H9 (cell line): ENCODE measurements around the gene CLRN1. TPM values are rescaled to one million over a fixed set of nuclear protein-coding genes. Genes with fewer than 3 reads are reported as not detected.

Experiments used
- DNase-seq: peaks from one replicate; pipeline ENCODE4 v3.0.0-alpha.2; 2017
- H2AFZ ChIP-seq: one replicate; pipeline ENCODE4 v1.6.1; 2013; ENCODE audit warnings: mild to moderate bottlenecking, low read length, control low read depth, moderate library complexity
- H2AK5ac ChIP-seq: 2 replicates; pipeline ENCODE4 v1.6.1; 2013; ENCODE audit warnings: low read length, control low read depth, mixed read lengths; ENCODE audit not compliant: insufficient read length
- H2BK120ac ChIP-seq: one replicate; pipeline ENCODE4 v1.6.1; 2013; ENCODE audit warnings: low read depth, mild to moderate bottlenecking, low read length, control low read depth, inconsistent platforms; ENCODE audit not compliant: poor library complexity, severe bottlenecking
- H2BK12ac ChIP-seq: 2 replicates; pipeline ENCODE4 v1.6.1; 2013; ENCODE audit warnings: low read length, control low read depth, mixed read lengths, low read depth; ENCODE audit not compliant: insufficient read length
- H2BK15ac ChIP-seq: 2 replicates; pipeline ENCODE4 v1.6.1; 2013; ENCODE audit warnings: low read depth, low read length, control low read depth
- H2BK20ac ChIP-seq: one replicate; pipeline ENCODE4 v1.6.1; 2013; ENCODE audit warnings: low read depth, mild to moderate bottlenecking, low read length, control low read depth, inconsistent platforms; ENCODE audit not compliant: poor library complexity, severe bottlenecking
- H2BK5ac ChIP-seq: 2 replicates; pipeline ENCODE4 v1.6.1; 2013; ENCODE audit warnings: low read length, control low read depth, mixed read lengths; ENCODE audit not compliant: insufficient read length
- H3K14ac ChIP-seq: 2 replicates; pipeline ENCODE4 v1.6.1; 2013; ENCODE audit warnings: low read length, control low read depth; ENCODE audit not compliant: insufficient read depth
- H3K18ac ChIP-seq: 2 replicates; pipeline ENCODE4 v1.6.1; 2013; ENCODE audit warnings: low read depth, mild to moderate bottlenecking, mixed read lengths, low read length, control low read depth; ENCODE audit not compliant: insufficient read length
- H3K23ac ChIP-seq: 2 replicates; pipeline ENCODE4 v1.6.1; 2013; ENCODE audit warnings: low read length, control low read depth, mixed read lengths, low read depth; ENCODE audit not compliant: insufficient read length
- H3K23me2 ChIP-seq: 2 replicates; pipeline ENCODE4 v1.6.1; 2013; ENCODE audit warnings: low read depth, mild to moderate bottlenecking, mixed read lengths, low read length, control low read depth; ENCODE audit not compliant: insufficient read length, poor library complexity, severe bottlenecking
- H3K27ac ChIP-seq: 2 replicates; pipeline ENCODE4 v1.5.1; 2013; ENCODE audit warnings: low read length, control low read depth, mixed read lengths, low read depth; ENCODE audit not compliant: insufficient read length
- H3K27me3 ChIP-seq: 2 replicates; pipeline ENCODE4 v1.6.1; 2013; ENCODE audit warnings: low read length, control low read depth, inconsistent platforms; ENCODE audit not compliant: insufficient read depth
- H3K4ac ChIP-seq: 2 replicates; pipeline ENCODE4 v1.6.1; 2013; ENCODE audit warnings: low read depth, mild to moderate bottlenecking, control low read depth, inconsistent platforms, low read length, moderate library complexity
- H3K4me1 ChIP-seq: 2 replicates; pipeline ENCODE4 v1.6.1; 2013; ENCODE audit warnings: low read length, control low read depth, inconsistent platforms; ENCODE audit not compliant: insufficient read depth
- H3K4me2 ChIP-seq: 2 replicates; pipeline ENCODE4 v1.6.1; 2013; ENCODE audit warnings: low read length, control low read depth, mixed read lengths; ENCODE audit not compliant: insufficient read length, insufficient read depth
- H3K56ac ChIP-seq: 2 replicates; pipeline ENCODE4 v1.6.1; 2013; ENCODE audit warnings: low read depth, mild to moderate bottlenecking, mixed read lengths, low read length, control low read depth; ENCODE audit not compliant: insufficient read length
- H3K79me1 ChIP-seq: 2 replicates; pipeline ENCODE4 v1.6.1; 2013; ENCODE audit warnings: low read depth, mild to moderate bottlenecking, moderate library complexity, low read length, control low read depth, inconsistent platforms; ENCODE audit not compliant: insufficient read depth, poor library complexity, severe bottlenecking
- H3K79me2 ChIP-seq: 2 replicates; pipeline ENCODE4 v1.6.1; 2013; ENCODE audit warnings: low read length, control low read depth, inconsistent platforms; ENCODE audit not compliant: insufficient read depth
- H3K9ac ChIP-seq: 2 replicates; pipeline ENCODE4 v1.6.1; 2013; ENCODE audit warnings: low read length, control low read depth, mixed read lengths; ENCODE audit not compliant: insufficient read length; ENCODE audit errors: extremely low read depth
- H3K9me3 ChIP-seq: one replicate; pipeline ENCODE4 v1.6.1; 2013; ENCODE audit warnings: low read depth, low read length, inconsistent platforms; ENCODE audit not compliant: control insufficient read depth
- H3T11ph ChIP-seq: one replicate; pipeline ENCODE4 v1.6.1; 2013; ENCODE audit warnings: mild to moderate bottlenecking, low read length, control low read depth, inconsistent platforms
- H4K20me1 ChIP-seq: one replicate; pipeline ENCODE4 v1.6.1; 2013; ENCODE audit not compliant: control insufficient read depth, insufficient read length, insufficient read depth
- H4K5ac ChIP-seq: 2 replicates; pipeline ENCODE4 v1.6.1; 2013; ENCODE audit warnings: low read depth, mild to moderate bottlenecking, mixed read lengths, low read length, control low read depth; ENCODE audit not compliant: insufficient read length
- H4K8ac ChIP-seq: replicated peaks from 2 replicates; pipeline ENCODE4 v1.6.1; 2013; ENCODE audit warnings: low read length, control low read depth, mixed read lengths, low read depth; ENCODE audit not compliant: insufficient read length
- H4K91ac ChIP-seq: 2 replicates; pipeline ENCODE4 v1.6.1; 2013; ENCODE audit warnings: low read depth, mild to moderate bottlenecking, moderate library complexity, mixed read lengths, low read length, control low read depth; ENCODE audit not compliant: insufficient read length
- H3K27ac Mint-ChIP-seq, 3 experiments: 2 replicates in 2 of 3; 3 replicates in 1 of 3; pipeline ENCODE4 v1.8.0; 2020 to 2021; ENCODE audit warnings: mixed read lengths in 3 of 3, mild to moderate bottlenecking in 1 of 3, moderate library complexity in 1 of 3
- H3K27me3 Mint-ChIP-seq: 2 replicates; pipeline ENCODE4 v1.8.0; 2021; ENCODE audit warnings: low read depth, mild to moderate bottlenecking, moderate library complexity, mixed read lengths
- H3K36me3 Mint-ChIP-seq, 3 experiments: 2 replicates in 2 of 3; 3 replicates in 1 of 3; pipeline ENCODE4 v1.8.0; 2020 to 2021; ENCODE audit warnings: low read depth in 3 of 3, mixed read lengths in 3 of 3; ENCODE audit not compliant: insufficient read depth in 1 of 3
- H3K4me1 Mint-ChIP-seq, 2 experiments: 2 replicates each; pipeline ENCODE4 v1.8.0; 2020; ENCODE audit warnings: mixed read lengths in 2 of 2
- H3K4me3 Mint-ChIP-seq, 2 experiments: 2 replicates in 1 of 2; 3 replicates in 1 of 2; pipeline ENCODE4 v1.8.0; 2020 to 2021; ENCODE audit warnings: mild to moderate bottlenecking in 2 of 2, mixed read lengths in 2 of 2, moderate library complexity in 1 of 2
- H3K9me3 Mint-ChIP-seq, 2 experiments: 2 replicates in 1 of 2; 3 replicates in 1 of 2; pipeline ENCODE4 v1.8.0; 2020; ENCODE audit warnings: mild to moderate bottlenecking in 2 of 2, mixed read lengths in 2 of 2, moderate library complexity in 1 of 2
- CTCF ChIP-seq: fragments of 200-600 bp; sonication (generic); conservative IDR thresholded peaks from 3 replicates; pipeline ENCODE4 v1.8.0; 2021; ENCODE audit warnings: antibody characterized with exemption, mild to moderate bottlenecking
- WGBS: extraction: QIAGEN DNeasy Blood & Tissue Kit; methylation state at CpG from one replicate; pipeline ENCODE4 v1.1.7; 2013; ENCODE audit warnings: missing lambda C conversion rate, low lambda C conversion rate, mixed read lengths; ENCODE audit not compliant: insufficient read length; ENCODE audit errors: extremely low coverage; 5-methylcytosine and 5-hydroxymethylcytosine counted together
- long read RNA-seq: library from polyadenylated mRNA; unstranded; transcript quantifications from one replicate; pipeline ENCODE4 v2.0.0, GENCODE V29; 2020
- total RNA-seq: library from RNA; stranded (reverse); gene quantifications from 2 replicates; pipeline ENCODE4 v1.2.1, GENCODE V29; 2021

CLRN1 gene
- total RNA-seq, result not detected in 2 replicates
- long read RNA-seq, result 0 reads

- no peaks in the 10 kb centered on the region for H3K27me3 Mint-ChIP-seq
- no peaks in the 10 kb centered on the region for H3K23me2 ChIP-seq
- H2AK5ac ChIP-seq, result no peak within 1 kb of the TSS
- H3K9ac ChIP-seq, result peak within 1 kb of the TSS; percentile 8
- no peak for TF ChIP-seq CTCF
- no peaks in the 10 kb centered on the region for H3K36me3 Mint-ChIP-seq
- H3K4ac ChIP-seq, result no peak within 1 kb of the TSS
- H4K91ac ChIP-seq, result no peak within 1 kb of the TSS
- no peak within 1 kb of the TSS for H4K8ac ChIP-seq
- H3K79me2 ChIP-seq, result no peaks in the 10 kb centered on the region
- peaks cover 46 to 53% of the 10 kb centered on the region in 2 experiments for H3K4me1 Mint-ChIP-seq
- no peak within 1 kb of the TSS; the same call in 1 of the 2 replicates for H3K14ac ChIP-seq
- no peak within 1 kb of the TSS for H2BK120ac ChIP-seq
- H2BK20ac ChIP-seq, result no peak within 1 kb of the TSS
- H3T11ph ChIP-seq, result no peak within 1 kb of the TSS
- no peak within 1 kb of the TSS for H3K23ac ChIP-seq
- no CpG with 5 or more reads among the region's 18 CpGs for WGBS
- H3K56ac ChIP-seq, result no peak within 1 kb of the TSS
- H4K20me1 ChIP-seq, result no peaks in the 10 kb centered on the region
- no peak within 1 kb of the TSS for H2BK5ac ChIP-seq
- no peak within 1 kb of the TSS for H4K5ac ChIP-seq
- H3K4me3 Mint-ChIP-seq, result 0 out of 5 replicates have a peak within 1 kb of the TSS, but pooled peaks of 1 of the 2 experiments have one; percentile 6
- H3K18ac ChIP-seq, result no peak within 1 kb of the TSS
- no peak within 1 kb of the TSS for H2BK12ac ChIP-seq
- no peaks in the 10 kb centered on the region for H3K9me3 Mint-ChIP-seq
- no peaks in the 10 kb centered on the region for H3K9me3 ChIP-seq
- DNase-seq, result peak; percentile 45
- H3K4me2 ChIP-seq, result peak within 1 kb of the TSS; percentile 36
- peaks cover 17% of the 10 kb centered on the region; the same call in 1 of the 2 replicates for H3K4me1 ChIP-seq
- no peaks in the 10 kb centered on the region for H3K79me1 ChIP-seq
- H2AFZ ChIP-seq, result no peak within 1 kb of the TSS
- H2BK15ac ChIP-seq, result no peak within 1 kb of the TSS
- no peak within 1 kb of the TSS for H3K27ac Mint-ChIP-seq
- no peak within 1 kb of the TSS for H3K27ac ChIP-seq
- no peaks in the 10 kb centered on the region for H3K27me3 ChIP-seq
These were observed at the start of gene CLRN1 for GRCh38 chr3:150972366-150973071. Gene CLRN1 (minus strand): TSS chr3:150972727. CDS start chr3:150972708, 19 bp downstream.
